CD14-positive monocyte (primary cell): ENCODE results near the gene DAPK2. TPM values are rescaled to one million over a fixed set of nuclear protein-coding genes. Genes with fewer than 3 reads are reported as not detected.

Experiments used
- DNase-seq, 3 donors: peaks; one replicate each; pipeline ENCODE4 v3.0.0-alpha.2; 2011 to 2022
- H2AFZ ChIP-seq: 2 replicates; pipeline ENCODE4 v1.6.0; 2012; ENCODE audit warnings: mild to moderate bottlenecking, low read depth, low read length, inconsistent platforms; ENCODE audit not compliant: insufficient read depth, poor library complexity, severe bottlenecking
- H3K27ac ChIP-seq, 2 donors: 1 replicate in 1 of 2; 2 replicates in 1 of 2; pipeline ENCODE4 v1.5.1; 2012 to 2013; ENCODE audit warnings: low read length in 2 of 2, control low read depth in 1 of 2, inconsistent platforms in 1 of 2, low read depth in 1 of 2, mild to moderate bottlenecking in 1 of 2
- H3K27me3 ChIP-seq, 2 donors: one replicate each; pipeline versions ENCODE4 v1.6.0 to v1.6.1; 2011 to 2013; ENCODE audit warnings: low read length in 2 of 2; ENCODE audit not compliant: control insufficient read depth in 2 of 2, insufficient read depth in 2 of 2
- H3K36me3 ChIP-seq, 2 donors: replicated peaks in 1 of 2; 1 replicate in 1 of 2; 2 replicates in 1 of 2; pipeline versions ENCODE4 v1.5.1 to v1.6.1; 2012 to 2013; ENCODE audit warnings: low read length in 2 of 2, control low read depth in 1 of 2, inconsistent platforms in 1 of 2, mild to moderate bottlenecking in 1 of 2; ENCODE audit not compliant: insufficient read depth in 2 of 2, control insufficient read depth in 1 of 2
- H3K4me1 ChIP-seq, 2 donors: 1 replicate in 1 of 2; 2 replicates in 1 of 2; pipeline versions ENCODE4 v1.5.1 to v1.6.1; 2012 to 2013; ENCODE audit warnings: low read length in 2 of 2, control low read depth in 1 of 2, inconsistent platforms in 1 of 2, mild to moderate bottlenecking in 1 of 2, moderate library complexity in 1 of 2; ENCODE audit not compliant: insufficient read depth in 2 of 2, control insufficient read depth in 1 of 2
- H3K4me2 ChIP-seq: replicated peaks from 2 replicates; pipeline ENCODE3; 2012; ENCODE audit warnings: low read length, moderate library complexity, mild to moderate bottlenecking; ENCODE audit not compliant: poor library complexity, severe bottlenecking; ENCODE audit errors: extremely low read depth
- H3K4me3 ChIP-seq, 3 experiments: fragments of 200-600 bp in 1 of 3; sonication (generic) in 1 of 3; replicated peaks in 1 of 3; 1 replicate in 2 of 3; 2 replicates in 1 of 3; pipeline ENCODE4 v1.5.1; 2011 to 2013; ENCODE audit warnings: low read length in 3 of 3, mild to moderate bottlenecking in 3 of 3, control low read depth in 2 of 3, low read depth in 2 of 3, inconsistent platforms in 1 of 3, moderate library complexity in 1 of 3
- H3K79me2 ChIP-seq: 2 replicates; pipeline ENCODE4 v1.6.0; 2012; ENCODE audit warnings: mild to moderate bottlenecking, control low read depth, inconsistent platforms, low read length, moderate library complexity; ENCODE audit not compliant: insufficient read depth
- H3K9ac ChIP-seq: 2 replicates; pipeline ENCODE4 v1.6.0; 2017; ENCODE audit warnings: low read length, mild to moderate bottlenecking; ENCODE audit not compliant: insufficient read depth, poor library complexity, severe bottlenecking
- H3K9me3 ChIP-seq, 2 donors: replicated peaks in 1 of 2; 1 replicate in 1 of 2; 2 replicates in 1 of 2; pipeline versions ENCODE4 v1.5.1 to v1.6.1; 2012 to 2013; ENCODE audit warnings: low read length in 2 of 2, control low read depth in 1 of 2; ENCODE audit not compliant: control insufficient read depth in 1 of 2, insufficient read depth in 1 of 2
- H4K20me1 ChIP-seq: 2 replicates; pipeline ENCODE4 v1.6.0; 2012; ENCODE audit warnings: mild to moderate bottlenecking, low read length, control low read depth, moderate library complexity; ENCODE audit not compliant: insufficient read depth
- H3K27ac Mint-ChIP-seq, 7 donors: one replicate each; pipeline ENCODE4 v1.8.0; 2020; ENCODE audit warnings: mild to moderate bottlenecking in 7 of 7, mixed read lengths in 7 of 7, moderate library complexity in 6 of 7, inconsistent platforms in 2 of 7
- H3K27me3 Mint-ChIP-seq, 3 donors: one replicate each; pipeline ENCODE4 v1.8.0; 2021 to 2022; ENCODE audit warnings: low read depth in 3 of 3, mild to moderate bottlenecking in 3 of 3, mixed read lengths in 3 of 3, moderate library complexity in 3 of 3, inconsistent platforms in 1 of 3
- H3K36me3 Mint-ChIP-seq, 2 donors: one replicate each; pipeline ENCODE4 v1.8.0; 2020; ENCODE audit warnings: mixed read lengths in 2 of 2, inconsistent platforms in 1 of 2, mild to moderate bottlenecking in 1 of 2
- H3K4me1 Mint-ChIP-seq: one replicate; pipeline ENCODE4 v1.8.0; 2020; ENCODE audit warnings: mild to moderate bottlenecking, mixed read lengths
- H3K4me3 Mint-ChIP-seq, 2 donors: one replicate each; pipeline ENCODE4 v1.8.0; 2020; ENCODE audit warnings: mild to moderate bottlenecking in 2 of 2, mixed read lengths in 2 of 2, moderate library complexity in 1 of 2
- H3K9me3 Mint-ChIP-seq, 7 donors: one replicate each; pipeline ENCODE4 v1.8.0; 2020 to 2022; ENCODE audit warnings: mixed read lengths in 7 of 7, mild to moderate bottlenecking in 6 of 7, moderate library complexity in 6 of 7, inconsistent platforms in 2 of 7
- WGBS: methylation state at CpG from one replicate; pipeline ENCODE4 v1.1.5; 2013; ENCODE audit warnings: missing lambda C conversion rate; ENCODE audit not compliant: insufficient coverage; 5-methylcytosine and 5-hydroxymethylcytosine counted together
- intact Hi-C, 2 donors: fragments of 100-400 bp; cut with micrococcal nuclease; formaldehyde crosslinking; loops; one replicate each; pipeline versions ENCODE4 v1.15.0 to v1.15.1; 2023
- polyA plus RNA-seq, 3 donors: library from polyadenylated mRNA; depleted of rRNA in 1 of 3; unstranded in 2 of 3; stranded (reverse) in 1 of 3; fragments of 300-500 nt in 2 of 3; fragments of >200 nt in 1 of 3; fragmentation: Illumina TruSeq in 2 of 3; gene quantifications; 1 replicate in 2 of 3; 2 replicates in 1 of 3; pipeline ENCODE4 v1.2.3, GENCODE V29; 2012 to 2021
- TF ChIP-seq, protein P1 (sequence below): fragments of 200-600 bp; IDR thresholded peaks from one replicate; pipeline ENCODE4 v1.8.0; 2022; ENCODE audit warnings: antibody characterized with exemption, mild to moderate bottlenecking

The DAPK2 gene
- polyA plus RNA-seq, 3 donors = 0.59 to 4.1 (median 2.1) TPM

GRCh38 chr15:63889831-63890230, 156.5 kb downstream of the DAPK2 start:
- H3K27me3 ChIP-seq = no peaks in the 10 kb centered on the region
- Mint-ChIP-seq H3K36me3 (no peaks in the 10 kb centered on the region), H3K27ac (no peak overlapping the region)

DNA sequence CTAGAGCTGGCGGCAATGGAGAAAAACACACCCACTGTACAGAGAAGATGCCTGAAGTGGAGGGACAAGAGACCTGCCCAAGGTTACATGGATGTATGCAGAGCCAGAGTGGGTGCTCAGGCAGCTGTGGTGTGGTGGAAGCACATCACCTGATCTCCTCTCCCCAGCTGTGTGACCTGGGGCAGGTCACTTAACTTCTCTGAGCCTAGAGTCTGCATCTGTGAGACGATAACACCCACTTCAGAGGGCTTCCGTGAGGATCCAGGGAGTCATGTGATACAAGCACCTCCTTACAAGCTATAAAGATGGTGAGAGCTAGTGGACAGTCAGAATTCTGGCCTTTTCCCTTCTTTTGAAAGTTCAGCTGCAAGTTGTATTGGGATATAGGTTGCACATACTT, 157.5 kb downstream of the DAPK2 start:
- no peaks in the 10 kb centered on the region for H3K27me3 Mint-ChIP-seq
- Histone ChIP-seq H3K9me3 (no peaks in the 10 kb centered on the region), H3K4me2 (no peak overlapping the region), H3K27me3 (no peaks in the 10 kb centered on the region), H3K9ac (no peak overlapping the region), H4K20me1 (no peaks in the 10 kb centered on the region), H2AFZ (no peak overlapping the region), H3K4me3 (no peak overlapping the region), H3K4me1 (peaks cover 37% of the 10 kb centered on the region in 2 donors), H3K36me3 (no peaks in the 10 kb centered on the region), H3K79me2 (no peaks in the 10 kb centered on the region), H3K27ac (no peak overlapping the region)
- 90% methylated on average over 2 of the region's 3 CpGs for whole genome bisulfite sequencing
- intact Hi-C loops = no loop called here
- no peak overlapping the region for H3K4me3 Mint-ChIP-seq
- TF ChIP-seq, protein P1, sequence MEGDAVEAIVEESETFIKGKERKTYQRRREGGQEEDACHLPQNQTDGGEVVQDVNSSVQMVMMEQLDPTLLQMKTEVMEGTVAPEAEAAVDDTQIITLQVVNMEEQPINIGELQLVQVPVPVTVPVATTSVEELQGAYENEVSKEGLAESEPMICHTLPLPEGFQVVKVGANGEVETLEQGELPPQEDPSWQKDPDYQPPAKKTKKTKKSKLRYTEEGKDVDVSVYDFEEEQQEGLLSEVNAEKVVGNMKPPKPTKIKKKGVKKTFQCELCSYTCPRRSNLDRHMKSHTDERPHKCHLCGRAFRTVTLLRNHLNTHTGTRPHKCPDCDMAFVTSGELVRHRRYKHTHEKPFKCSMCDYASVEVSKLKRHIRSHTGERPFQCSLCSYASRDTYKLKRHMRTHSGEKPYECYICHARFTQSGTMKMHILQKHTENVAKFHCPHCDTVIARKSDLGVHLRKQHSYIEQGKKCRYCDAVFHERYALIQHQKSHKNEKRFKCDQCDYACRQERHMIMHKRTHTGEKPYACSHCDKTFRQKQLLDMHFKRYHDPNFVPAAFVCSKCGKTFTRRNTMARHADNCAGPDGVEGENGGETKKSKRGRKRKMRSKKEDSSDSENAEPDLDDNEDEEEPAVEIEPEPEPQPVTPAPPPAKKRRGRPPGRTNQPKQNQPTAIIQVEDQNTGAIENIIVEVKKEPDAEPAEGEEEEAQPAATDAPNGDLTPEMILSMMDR = no peak
- H3K4me1 Mint-ChIP-seq = peaks cover 40% of the 10 kb centered on the region
- no peaks in the 10 kb centered on the region for H3K36me3 Mint-ChIP-seq
- no peak for DNase-seq
- peaks cover 0 to 6% (median 0%) of the 10 kb centered on the region in 7 donors for H3K9me3 Mint-ChIP-seq
- peak overlapping the region in 1 of 7 donors; percentile 38 for H3K27ac Mint-ChIP-seq

More at GRCh38 chr15:63889831-63890230, 156.5 kb downstream of the DAPK2 start:
- H3K9ac ChIP-seq = no peak overlapping the region
- Mint-ChIP-seq H3K27me3 (peaks cover 0 to under 1% (median 0%) of the 10 kb centered on the region in 3 donors), H3K4me1 (peaks cover 45% of the 10 kb centered on the region), H3K9me3 (peaks cover 0 to 6% (median 0%) of the 10 kb centered on the region in 7 donors), H3K4me3 (no peak overlapping the region)
- H3K9me3 ChIP-seq = no peaks in the 10 kb centered on the region
- H3K4me2 ChIP-seq = no peak overlapping the region
- no peak overlapping the region for H3K4me3 ChIP-seq
- H3K36me3 ChIP-seq = no peaks in the 10 kb centered on the region
- no peaks in the 10 kb centered on the region for H4K20me1 ChIP-seq
- H2AFZ ChIP-seq = no peak overlapping the region
- 93% methylated on average over 3 of the region's 5 CpGs for WGBS
- H3K4me1 ChIP-seq = peaks cover 42 to 45% of the 10 kb centered on the region in 2 donors
- H3K79me2 ChIP-seq = no peaks in the 10 kb centered on the region
- H3K27ac ChIP-seq = no peak overlapping the region
- TF ChIP-seq, protein P1 = no peak
- intact Hi-C loops = loop anchor here (2.0 to 5.0 kb wide), 4 partner anchors 57 to 177 kb away; partner anchors contain the start of gene HERC1 (in 2 of the 2)
- DNase-seq = no peak
